HS-27A (cell line): ENCODE measurements around the gene ZNF674.
A peak's percentile ranks its signal among the peaks of the same experiment; 100 is the strongest.

Source experiments
- DNase-seq: peaks from one replicate; pipeline ENCODE4 v3.0.0-alpha.2; 2012; ENCODE audit warnings: low read depth, missing footprints

The ZNF674 gene

GRCh38 chrX:46545111-46546005 lies at the start of gene ZNF674:
Gene ZNF674 (minus strand): TSS chrX:46545421. CDS start chrX:46542087, 3,334 bp downstream.
- peak; percentile 81 for DNase-seq

- no peak for DNase-seq
These were observed 44.9 kb upstream of the ZNF674 start for GRCh38 chrX:46589977-46590723.

GRCh38 chrX:46588263-46588662 lies 43.0 kb upstream of the ZNF674 start:
- DNase-seq = no peak

GRCh38 chrX:46587753-46588171 lies 42.5 kb upstream of the ZNF674 start:
- DNase-seq = no peak

GRCh38 chrX:46587158-46587557 lies 41.9 kb upstream of the ZNF674 start:
- no peak for DNase-seq

- DNase-seq = no peak
These were observed 39.5 kb upstream of the ZNF674 start for GRCh38 chrX:46584736-46585135.

GRCh38 chrX:46582966-46583365 lies 37.7 kb upstream of the ZNF674 start:
- peak; percentile 50 for DNase-seq

- no peak for DNase-seq
These were observed 37.1 kb upstream of the ZNF674 start for GRCh38 chrX:46582325-46582724.

GRCh38 chrX:46580613-46581012 lies 35.4 kb upstream of the ZNF674 start:
- no peak for DNase-seq

- DNase-seq = no peak
These were observed 34.0 kb upstream of the ZNF674 start for GRCh38 chrX:46579250-46579649.

GRCh38 chrX:46577221-46578005 lies 32.2 kb upstream of the ZNF674 start:
- DNase-seq = no peak

- DNase-seq = no peak
These were observed 31.2 kb upstream of the ZNF674 start for GRCh38 chrX:46576458-46576857.

GRCh38 chrX:46575991-46576392 lies 30.8 kb upstream of the ZNF674 start:
- DNase-seq = no peak

GRCh38 chrX:46575586-46575985 lies 30.4 kb upstream of the ZNF674 start:
- no peak for DNase-seq

- no peak for DNase-seq
These were observed 29.7 kb upstream of the ZNF674 start for GRCh38 chrX:46574774-46575381.

GRCh38 chrX:46573892-46574773 lies 28.9 kb upstream of the ZNF674 start:
- DNase-seq = no peak

GRCh38 chrX:46573331-46573891 lies 28.2 kb upstream of the ZNF674 start, which contains the start of gene CHST7:
Gene CHST7 (plus strand): TSS chrX:46573765. CDS start chrX:46573932, 167 bp downstream.
- DNase-seq = no peak

- DNase-seq = no peak
These were observed 27.2 kb upstream of the ZNF674 start for GRCh38 chrX:46572340-46572936.

GRCh38 chrX:46571423-46572339 lies 26.5 kb upstream of the ZNF674 start:
- no peak for DNase-seq
